Right ventricle myocardium inferior (tissue), 1 donor: ENCODE results near the gene PFDN6. TPM values are rescaled to one million over a fixed set of nuclear protein-coding genes. Genes with fewer than 3 reads are reported as not detected.

ENCODE experiments used
- ATAC-seq: fragments of 200-7000 bp; cut with Tn5 transposase; one replicate; pipeline ENCODE4 v1.9.1; 2020; ENCODE audit warnings: mild to moderate bottlenecking, moderate library complexity
- DNase-seq: peaks from one replicate; pipeline ENCODE4 v3.0.0; 2021; ENCODE audit errors: missing footprints
- intact Hi-C: fragments of 100-400 bp; cut with DNase I; formaldehyde crosslinking; loops from one replicate; pipeline ENCODE4 v1.11.0; 2022
- total RNA-seq: library from RNA; stranded (reverse); fragmentation: NEBNext Ultra II Directional; extraction: Animal tissue kit (Norgen Biotek cat#: 25700); gene quantifications from one replicate; pipeline ENCODE4 v1.2.1, GENCODE V29; 2021
- donor health status: DM: no; HTN: yes; CAD: no; lungs with severe emphysema.

Gene PFDN6
- total RNA-seq, 1 donor from 2014 or later, result 57.8 TPM

DNA sequence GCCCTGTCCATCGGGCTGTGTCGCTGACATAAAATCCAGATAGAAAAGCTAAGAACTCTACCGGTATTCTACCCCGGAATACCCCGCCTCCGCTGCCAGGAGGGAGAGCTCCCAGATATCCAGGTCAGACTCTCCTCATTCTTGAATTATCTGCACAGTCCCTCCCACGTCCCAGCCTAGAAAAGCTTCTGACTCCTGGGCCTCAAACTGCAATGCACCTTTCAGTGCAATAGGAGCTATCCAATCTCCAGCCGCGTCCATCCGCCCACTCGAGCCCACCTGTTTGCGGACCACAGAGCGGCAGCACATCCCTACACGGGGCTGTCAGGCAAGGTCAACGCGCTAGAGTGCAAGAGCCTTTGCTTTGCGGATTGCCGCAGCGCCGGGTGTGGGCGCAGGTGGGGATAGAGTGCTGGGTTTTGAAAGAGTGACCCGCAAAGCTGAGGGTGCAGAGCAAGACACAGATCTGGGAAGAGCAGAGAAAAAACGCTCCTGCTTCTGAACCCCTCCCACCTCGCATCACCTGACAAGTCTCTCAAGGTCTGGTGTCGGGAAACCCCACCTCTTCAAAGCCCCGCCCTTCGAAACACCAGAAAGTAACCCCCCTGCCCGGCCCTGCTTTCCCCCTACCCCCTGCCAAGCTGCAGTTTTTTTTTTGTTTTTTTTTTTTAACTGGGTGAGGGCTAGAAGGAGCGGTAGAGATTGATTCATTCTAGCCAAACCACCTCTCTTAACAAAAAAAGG is 23.1 kb downstream of the PFDN6 start:
- ATAC-seq, result no peak
- no peak for DNase-seq
- intact Hi-C loops, result no loop called here

DNA sequence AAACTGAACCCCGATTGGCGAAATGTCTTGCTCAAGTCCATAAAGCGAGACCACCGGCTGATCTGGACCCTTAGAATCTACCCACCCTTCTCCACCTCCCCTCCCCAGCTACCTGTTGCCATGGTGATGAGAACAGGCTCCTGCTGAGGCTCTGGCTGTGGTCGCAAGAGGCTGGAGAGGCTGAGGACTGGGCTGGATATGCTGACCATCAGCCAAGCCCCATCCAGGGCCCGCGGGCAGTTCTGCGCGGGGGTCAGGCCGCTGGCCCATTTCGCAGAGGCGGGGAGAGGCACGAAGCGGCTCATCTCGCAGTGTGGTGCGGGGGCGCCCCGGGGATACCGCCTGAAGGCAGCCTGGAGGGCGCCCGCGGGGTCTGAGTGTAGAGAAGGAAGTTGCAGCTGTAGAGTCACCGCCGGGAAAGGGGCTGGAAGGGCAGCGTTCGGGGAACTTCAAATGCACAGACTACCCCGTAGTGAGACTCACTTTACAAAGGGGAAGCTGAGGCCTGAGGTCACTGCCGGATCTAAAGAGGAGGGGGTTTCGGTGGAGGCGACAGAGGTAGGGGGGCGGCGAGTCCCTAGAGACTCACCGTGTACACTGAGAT is 23.8 kb downstream of the PFDN6 start:
- DNase-seq, result peak; percentile 87
- ATAC-seq, result no peak
- intact Hi-C loops, result no loop called here

DNA sequence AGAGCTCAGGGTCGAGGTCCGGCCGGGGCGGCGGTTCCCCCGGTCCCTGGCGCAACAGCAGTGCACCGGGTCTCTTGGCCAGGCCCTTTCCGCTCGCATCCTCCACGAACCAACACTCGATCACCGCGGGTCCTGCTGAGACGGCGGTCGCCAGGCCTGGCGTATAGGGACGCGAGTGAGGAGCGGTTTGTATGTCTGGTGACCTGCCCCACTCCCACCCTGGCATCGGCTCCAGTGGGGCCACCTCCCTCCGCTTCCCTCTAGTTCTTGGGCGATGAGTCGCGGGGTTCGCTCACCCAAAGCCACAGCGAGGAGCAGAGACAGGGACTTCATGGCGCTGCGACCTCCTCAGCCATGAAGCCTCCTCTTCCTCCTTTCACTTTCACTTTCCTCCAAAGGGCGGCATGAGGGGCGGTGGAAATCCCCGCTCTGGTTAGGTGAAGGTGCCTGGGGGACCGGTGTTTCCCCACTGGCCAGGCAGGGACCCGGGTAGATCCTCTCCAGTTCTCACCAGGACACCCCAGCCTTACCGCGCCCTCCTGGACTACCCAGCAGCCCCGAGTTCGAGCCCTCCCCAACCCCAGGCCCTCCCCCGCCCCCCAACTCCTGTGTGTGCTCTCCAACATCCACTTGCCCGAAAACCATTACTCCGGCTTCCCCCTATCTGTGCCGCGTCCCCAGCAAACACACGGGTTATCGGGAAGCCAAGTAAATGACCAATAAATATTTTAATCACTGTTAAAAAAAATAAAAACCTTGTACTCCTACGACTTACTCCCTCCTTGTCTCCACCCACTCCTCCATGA is 24.5 kb downstream of the PFDN6 start, which contains the start of gene TAPBP:
TAPBP (minus strand) TSS at position 370 of the 806 bp plus-strand sequence; CDS start at position 333, 37 bp downstream.
- ATAC-seq (peak; percentile 11), DNase-seq (peak; percentile 78)
- intact Hi-C loops, result loop anchor here (2.0 kb wide), 1 partner anchor 15 kb away; the partner anchor contains the start of gene RGL2

DNA sequence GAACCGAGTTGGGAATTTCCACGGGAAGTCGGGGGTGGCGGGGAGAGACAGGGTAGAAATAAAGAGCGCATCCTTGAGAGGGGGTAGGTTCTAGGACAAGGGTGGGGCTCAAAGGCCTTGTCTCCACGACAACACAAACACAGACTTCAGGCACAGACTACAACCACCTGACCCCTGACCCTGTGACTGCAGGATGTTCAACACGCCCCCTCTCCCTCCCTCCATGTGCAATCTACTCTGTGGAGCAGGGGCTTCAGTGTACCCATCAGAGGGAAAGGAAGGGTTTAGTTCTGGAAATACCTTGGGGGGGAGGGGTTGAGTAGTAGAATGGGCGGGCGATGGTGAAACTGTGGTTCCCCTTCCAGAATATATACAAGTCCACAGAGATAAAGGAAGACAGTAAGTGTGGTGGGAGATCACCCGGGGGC is 25.1 kb downstream of the PFDN6 start:
- DNase-seq (no peak), ATAC-seq (peak; percentile 21)
- intact Hi-C loops, result loop anchor here (2.0 kb wide), 1 partner anchor 16 kb away; the partner anchor contains the start of gene RGL2

DNA sequence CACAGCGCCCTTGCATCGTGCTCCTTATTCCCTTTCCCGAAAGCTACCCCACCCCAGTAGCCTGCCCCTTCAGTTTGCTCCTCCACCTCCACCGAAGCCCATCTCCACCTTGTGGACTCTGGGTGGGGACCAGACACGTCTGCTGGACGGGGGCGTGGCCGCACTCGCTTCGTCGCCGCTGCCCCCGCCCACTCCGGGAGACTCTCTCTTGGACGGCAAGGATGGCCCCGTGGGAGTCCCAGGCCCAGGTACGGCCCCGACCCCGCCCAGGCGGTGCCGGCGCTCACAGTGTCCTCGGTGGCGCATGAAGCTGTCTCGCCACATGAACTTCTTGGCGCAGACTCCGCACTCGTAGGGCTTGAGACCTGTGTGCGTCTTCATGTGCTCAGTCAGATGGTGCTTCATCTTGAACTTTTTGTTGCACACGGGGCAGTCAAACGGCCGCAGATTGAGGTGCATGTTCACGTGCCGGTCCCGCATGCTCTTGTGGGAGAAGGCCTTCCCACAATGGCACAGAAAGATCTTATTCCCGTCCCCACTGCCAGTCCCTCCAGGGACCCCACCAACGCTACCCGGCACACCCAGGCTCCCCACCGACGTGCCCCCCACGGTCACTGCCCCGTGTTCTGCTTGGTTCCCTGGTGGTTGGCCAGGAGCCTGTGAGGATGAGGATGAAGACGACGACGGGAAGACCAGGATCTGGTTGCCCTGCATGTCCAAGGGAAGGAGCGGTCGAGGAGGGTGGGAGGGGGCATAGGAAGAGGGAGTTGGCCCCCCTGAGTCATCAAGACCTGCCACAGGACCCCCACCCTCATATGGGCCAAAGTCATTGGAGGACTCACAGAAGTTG is 25.8 kb downstream of the PFDN6 start:
- intact Hi-C loops, result loop anchor here (2.0 kb wide), 1 partner anchor 16 kb away; the partner anchor contains the start of gene RGL2
- no peak for DNase-seq
- no peak for ATAC-seq

DNA sequence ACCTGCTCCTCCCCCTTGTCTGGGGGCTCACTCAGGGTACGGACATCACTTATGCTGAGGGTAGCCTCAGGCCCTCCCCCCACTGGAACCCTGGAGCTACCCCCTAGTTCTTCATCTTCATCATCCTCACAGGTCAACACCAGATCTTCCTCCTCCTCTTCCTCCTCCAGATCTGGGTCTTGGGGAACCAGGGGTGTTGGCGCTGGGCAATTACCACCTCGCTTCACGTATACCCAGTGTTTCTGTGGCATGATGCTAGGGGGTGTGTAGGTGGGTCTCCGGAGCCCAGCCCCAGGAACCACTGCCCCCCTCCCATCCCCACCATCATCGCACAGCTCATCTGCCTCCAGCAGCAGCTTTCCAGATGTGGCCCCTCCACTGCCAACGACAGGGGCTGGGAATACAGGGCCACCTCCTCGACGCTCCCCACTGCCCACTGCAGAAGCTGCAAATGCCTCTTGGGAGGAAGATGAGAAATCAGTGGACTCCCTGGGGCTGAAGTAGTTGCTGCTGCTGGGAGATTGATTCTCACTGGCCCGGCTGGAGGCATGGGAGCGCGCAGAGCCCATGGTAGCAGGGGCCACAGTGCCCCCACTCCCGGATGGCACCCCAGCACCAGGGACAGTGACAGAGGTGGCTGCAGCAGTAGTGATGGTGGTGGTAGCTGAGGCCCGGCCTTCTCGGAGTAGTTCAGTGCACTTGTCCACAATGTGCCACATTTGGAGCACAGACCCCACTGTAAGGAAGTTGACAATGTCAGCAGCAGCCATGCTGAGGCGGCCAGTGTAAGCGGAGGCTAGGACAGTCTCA is 26.6 kb downstream of the PFDN6 start:
- intact Hi-C loops, result loop anchor here (2.0 kb wide), 2 partner anchors 17 to 43 kb away; partner anchors contain the start of genes RGL2 and RPS18
- DNase-seq (no peak), ATAC-seq (no peak)

GRCh38 chr6:33316603-33317418 is 27.4 kb downstream of the PFDN6 start:
- intact Hi-C loops, result loop anchor here (1.0 to 2.0 kb wide), 2 partner anchors 44 to 93 kb away; partner anchors contain the start of gene RPS18
- no peak for DNase-seq
- no peak for ATAC-seq

- peak; percentile 80 for DNase-seq
- ATAC-seq, result peak; percentile 9
- intact Hi-C loops, result loop anchor here (1.0 to 2.0 kb wide), 2 partner anchors 45 to 93 kb away; partner anchors contain the start of gene RPS18
Measured at GRCh38 chr6:33317419-33317668, 27.9 kb downstream of the PFDN6 start.

DNA sequence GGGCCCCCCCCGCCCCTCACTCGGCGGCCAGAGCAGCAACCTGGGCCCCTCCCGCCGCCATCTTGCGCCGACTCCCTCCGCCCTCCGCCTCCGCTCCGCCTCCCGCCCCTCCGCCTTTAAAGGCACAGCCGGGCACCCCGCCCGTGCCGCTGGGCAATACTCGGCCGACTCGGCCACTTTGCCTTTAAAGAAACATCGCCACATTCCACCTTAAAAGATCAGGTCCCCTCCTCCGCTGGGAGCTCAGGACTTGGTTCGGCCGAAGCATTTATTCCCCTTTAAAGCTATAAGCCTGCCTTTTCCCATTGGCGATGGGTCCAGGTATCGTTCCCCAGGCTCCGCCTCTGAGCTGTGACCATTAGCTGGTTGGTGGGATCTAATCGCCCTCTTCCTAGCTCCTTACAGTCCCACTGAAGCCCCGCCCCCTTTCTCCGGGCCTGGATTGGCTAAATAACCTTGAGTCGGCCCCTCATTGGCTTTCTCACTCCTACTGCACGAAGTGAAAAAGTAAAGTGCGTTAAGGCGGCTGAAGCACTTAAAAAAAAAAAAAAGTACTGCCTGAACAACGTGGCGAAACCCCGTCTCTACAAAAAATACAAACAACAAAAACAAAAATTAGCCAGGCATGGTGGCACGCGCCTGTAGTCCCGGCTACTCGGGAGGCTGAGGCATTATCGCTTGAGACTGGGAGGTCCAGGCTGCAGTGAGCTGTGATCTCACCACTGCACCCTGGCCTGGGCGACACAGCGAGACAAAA is 28.4 kb downstream of the PFDN6 start, which contains the start of gene ZBTB22:
ZBTB22 (minus strand) TSS at position 76 of the 757 bp plus-strand sequence. CDS start 828 bp downstream, outside the sequence.
- intact Hi-C loops, result loop anchor here (1.0 to 2.0 kb wide), 2 partner anchors 45 to 92 kb away; partner anchors contain the start of gene RPS18
- ATAC-seq, result peak; percentile 82
- peak; percentile 100 for DNase-seq

DNA sequence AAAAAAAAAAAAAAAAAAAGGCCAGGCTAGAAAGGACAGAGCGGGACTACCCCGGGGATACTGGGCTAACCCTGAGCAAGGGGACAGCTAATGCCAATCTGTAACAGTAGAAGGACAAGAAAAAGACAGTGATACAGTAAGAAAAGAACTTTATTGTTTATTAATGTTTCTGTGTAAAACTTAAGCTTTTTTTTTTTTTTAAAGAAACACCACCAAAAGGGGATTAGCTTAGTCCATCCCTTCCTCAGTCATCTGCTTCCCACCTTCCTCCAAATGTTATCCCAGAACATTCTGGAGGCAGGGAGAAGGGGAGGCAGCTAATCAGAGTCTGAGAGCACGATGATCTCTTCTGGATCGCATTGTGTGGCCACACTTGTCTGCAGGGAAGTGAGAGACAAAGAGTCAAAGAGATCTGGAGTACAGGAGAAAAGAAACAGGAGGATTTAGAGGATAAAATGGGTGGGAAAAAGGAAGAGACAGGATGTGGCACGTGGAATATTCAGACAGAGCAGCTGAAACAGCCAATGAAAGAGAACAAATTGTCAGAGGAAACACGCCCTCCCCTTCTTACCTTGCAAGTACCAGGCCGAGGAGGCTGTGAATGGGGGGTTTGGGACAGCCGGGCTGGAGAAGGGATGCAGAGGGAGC is 29.1 kb downstream of the PFDN6 start:
- ATAC-seq (no peak), DNase-seq (no peak)
- intact Hi-C loops, result no loop called here

- no peak for DNase-seq
- no peak for ATAC-seq
- intact Hi-C loops, result no loop called here
Measured at GRCh38 chr6:33319939-33320314, 30.5 kb downstream of the PFDN6 start.

- intact Hi-C loops, result no loop called here
- DNase-seq (peak; percentile 82), ATAC-seq (no peak)
Measured at GRCh38 chr6:33320315-33321181, 31.1 kb downstream of the PFDN6 start.

GRCh38 chr6:33321227-33321626 is 31.8 kb downstream of the PFDN6 start:
- intact Hi-C loops, result no loop called here
- no peak for DNase-seq
- no peak for ATAC-seq

DNA sequence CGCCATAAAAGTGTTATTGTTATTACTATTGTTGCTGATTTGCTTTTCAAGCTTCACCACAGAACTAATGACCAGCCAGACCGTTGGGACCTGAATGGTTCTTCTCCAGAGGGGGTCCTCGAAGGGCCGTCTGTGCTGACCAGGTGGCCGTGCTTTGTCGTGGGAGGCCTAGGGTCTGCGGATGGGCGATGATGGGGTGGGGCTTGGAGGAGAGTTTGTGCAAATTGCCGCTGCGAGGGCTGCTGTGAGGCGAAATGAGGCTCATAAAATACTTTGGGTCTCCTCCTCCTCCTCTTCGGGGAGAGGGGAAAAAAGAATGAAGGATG is 34.2 kb downstream of the PFDN6 start:
- intact Hi-C loops, result no loop called here

GRCh38 chr6:33324125-33324524 is 34.7 kb downstream of the PFDN6 start:
- DNase-seq, result no peak
- intact Hi-C loops, result no loop called here
- ATAC-seq, result no peak

More for the DNA sequence above, 34.2 kb downstream of the PFDN6 start:
- ATAC-seq (no peak), DNase-seq (no peak)
